Measurements from ENCODE around the gene SRF.

GRCh38 chr6:43215066-43215465, 44.0 kb downstream of the SRF start:
- TF ChIP-seq CTCF (IDR thresholded peaks at IDR 0.05) (no peak), POLR2A (IDR thresholded peaks at IDR 0.05) (no peak)
